NCI-H1092 treated with DMSO at 0.1 percent for 48 hours (cell line): ENCODE data around the gene CAMKK1.

ENCODE experiments used
- DNase-seq: peaks from one replicate; lab custom pipeline; 2025; lab: John Stamatoyannopoulos, UW

CAMKK1 gene

DNA sequence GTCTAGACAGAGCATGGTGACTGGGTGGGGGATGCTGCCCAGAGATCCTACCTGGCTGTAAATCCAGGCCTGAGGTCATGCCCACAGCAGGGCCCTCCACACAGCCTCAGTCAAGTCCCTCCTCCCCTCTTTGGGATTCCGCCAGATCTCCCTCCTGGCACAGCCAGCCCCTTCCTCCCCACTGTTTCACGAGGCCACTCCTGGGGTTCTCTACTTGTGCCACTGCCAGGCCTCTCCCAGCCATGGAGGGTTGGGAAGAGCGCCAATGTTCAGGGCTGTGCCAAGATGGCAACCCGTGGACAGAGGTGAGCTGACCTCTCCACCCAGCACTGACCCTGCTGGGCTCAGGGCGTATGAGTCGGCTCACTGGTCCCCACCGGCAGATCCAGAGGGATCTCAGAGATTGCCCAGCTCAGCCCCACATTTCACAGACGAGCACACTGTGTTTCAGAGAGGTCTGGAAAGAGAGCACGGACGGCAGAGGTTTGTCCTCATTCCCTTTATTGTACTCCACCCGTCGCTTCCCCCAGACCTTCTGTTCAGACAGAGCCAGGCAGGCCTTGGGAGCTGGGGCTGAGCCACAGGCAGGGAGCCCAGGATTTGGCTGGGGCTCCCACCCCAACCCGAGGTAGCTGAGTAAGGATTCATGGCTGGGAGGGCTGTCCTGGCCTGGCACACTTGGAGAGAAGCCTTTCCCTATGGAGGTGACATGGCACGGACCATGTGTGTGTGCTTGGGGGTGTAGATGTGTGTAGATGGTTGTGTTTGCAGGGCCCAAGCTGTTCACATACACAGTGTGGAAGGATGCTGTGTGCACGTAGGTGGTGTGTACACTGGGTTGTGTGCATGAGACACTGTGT, 3.5 kb upstream of the CAMKK1 start:
- DNase-seq: peak; percentile 42

DNA sequence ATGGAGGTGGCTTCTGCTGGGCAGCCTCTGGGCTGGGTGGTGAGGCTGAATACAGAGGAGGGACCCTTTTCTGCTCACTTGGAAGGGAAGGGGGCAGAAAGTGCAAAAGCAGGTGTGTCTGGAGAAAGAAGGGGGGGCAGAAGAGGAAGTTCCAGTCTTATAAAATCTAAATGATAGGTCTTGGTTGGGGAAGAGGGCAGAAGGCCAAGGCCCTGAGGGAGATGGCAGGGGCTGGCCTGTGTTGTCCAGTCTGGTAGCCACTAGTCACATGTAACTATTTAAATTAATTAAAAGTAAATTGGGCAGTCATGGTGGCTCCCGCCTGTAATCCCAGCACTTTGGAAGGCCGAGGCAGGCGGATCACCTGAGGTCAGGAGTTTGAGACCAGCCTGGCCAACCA, 2.5 kb upstream of the CAMKK1 start:
- DNase-seq: no peak

DNA sequence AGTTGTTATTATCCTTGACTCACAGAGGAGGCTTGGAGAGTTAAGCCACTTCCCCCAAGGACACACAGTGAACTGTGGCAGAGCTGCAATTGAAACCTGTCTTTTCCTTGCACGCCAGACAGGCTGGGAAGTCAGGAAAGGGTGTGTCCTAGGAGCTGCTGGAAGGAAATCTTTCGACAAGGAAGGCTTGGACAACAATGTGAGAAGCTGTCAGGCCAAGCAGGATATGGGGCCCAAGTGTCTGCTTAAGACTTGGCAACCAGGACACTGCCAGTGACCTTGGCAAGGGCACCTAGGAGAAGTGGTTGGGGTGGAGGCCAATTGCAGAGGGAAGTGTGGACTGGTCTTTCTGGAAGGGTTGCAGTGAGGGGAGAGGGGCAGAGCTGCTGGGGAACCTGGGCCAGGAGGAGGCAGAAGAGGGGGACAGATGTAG, 2.1 kb upstream of the CAMKK1 start:
- DNase-seq: no peak

DNA sequence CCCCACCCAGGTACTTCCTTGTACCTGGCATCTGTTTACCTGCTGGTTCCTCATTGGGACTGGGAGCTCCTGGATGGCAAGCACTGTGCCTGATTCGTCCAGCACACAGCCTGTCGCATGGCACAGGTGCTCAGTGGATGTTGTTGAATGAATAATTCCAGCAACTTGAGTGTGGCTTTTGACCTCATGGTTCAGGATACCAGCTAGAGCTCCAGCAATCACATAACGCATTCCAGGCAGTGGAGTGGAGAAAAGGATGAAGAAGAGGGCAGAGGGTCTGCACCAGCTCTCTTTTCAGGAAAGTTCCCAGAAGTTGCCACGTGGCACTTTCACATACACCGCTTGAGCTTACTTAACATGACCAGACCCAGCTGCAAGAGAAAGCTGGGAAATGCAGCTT, 1.3 kb upstream of the CAMKK1 start:
- DNase-seq: no peak

DNA sequence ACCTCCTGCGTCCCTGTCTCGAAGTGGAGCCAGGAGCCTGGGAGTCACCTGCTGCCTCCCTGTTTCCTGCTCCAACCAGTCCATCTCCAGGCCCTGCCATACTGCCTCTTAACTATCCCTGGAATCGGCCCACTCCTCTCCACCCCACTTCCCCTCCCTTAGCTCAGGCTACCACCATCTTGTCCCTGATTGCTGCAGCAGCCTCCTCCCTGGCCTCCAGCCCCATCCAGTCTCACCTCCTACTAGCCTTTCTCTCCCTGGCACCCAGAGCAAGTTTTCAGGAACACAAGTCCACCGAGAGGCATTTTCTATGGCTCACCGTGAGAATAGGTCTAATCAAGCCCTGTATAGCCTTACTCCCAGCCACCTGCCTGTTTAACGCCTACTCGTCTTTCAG, 865 bp upstream of the CAMKK1 start:
- no peak for DNase-seq

DNA sequence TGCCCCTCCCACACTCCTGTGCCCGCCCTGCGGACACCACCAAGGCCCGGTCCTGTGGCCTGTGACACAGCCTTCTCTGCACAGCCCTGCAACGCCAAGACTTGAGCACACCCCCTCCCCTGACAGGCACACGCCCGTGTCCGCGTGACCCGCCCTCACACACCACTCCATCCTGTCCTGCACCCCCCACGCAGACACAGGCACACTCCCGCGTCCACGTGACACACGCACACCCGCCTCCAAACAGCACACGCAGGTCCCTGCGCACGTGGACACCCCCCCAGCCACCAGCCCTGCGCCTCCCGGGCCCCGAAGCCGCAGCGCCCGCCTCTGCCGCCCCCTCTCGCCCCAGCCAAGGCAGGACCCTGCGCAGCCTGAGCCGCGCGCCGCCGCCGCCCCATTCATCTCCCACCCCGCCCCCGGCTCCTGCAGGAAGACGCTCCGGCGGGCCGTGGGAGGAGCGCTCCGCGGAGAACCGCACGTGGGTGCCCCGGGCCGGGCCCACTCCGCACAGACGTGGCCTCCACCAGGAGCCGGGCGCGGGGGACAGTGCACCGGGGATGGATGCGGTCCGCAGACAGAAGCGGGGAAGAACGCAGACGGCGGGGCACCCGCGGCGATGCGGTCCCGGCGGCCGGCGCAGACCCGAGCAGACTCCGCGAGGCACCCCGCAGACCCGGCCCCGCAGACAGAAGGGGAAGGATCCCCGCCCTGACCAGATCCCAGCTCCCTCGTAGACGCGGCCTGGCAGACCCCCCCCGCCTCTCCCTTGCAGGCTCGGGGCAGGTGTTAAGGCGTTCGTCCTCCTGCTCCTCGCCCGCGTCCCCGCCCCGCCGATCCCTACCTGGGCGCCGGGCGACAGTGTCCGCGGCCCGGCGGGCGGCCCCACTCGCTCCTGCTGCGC, 506 bp downstream of the CAMKK1 start:
- no peak for DNase-seq

DNA sequence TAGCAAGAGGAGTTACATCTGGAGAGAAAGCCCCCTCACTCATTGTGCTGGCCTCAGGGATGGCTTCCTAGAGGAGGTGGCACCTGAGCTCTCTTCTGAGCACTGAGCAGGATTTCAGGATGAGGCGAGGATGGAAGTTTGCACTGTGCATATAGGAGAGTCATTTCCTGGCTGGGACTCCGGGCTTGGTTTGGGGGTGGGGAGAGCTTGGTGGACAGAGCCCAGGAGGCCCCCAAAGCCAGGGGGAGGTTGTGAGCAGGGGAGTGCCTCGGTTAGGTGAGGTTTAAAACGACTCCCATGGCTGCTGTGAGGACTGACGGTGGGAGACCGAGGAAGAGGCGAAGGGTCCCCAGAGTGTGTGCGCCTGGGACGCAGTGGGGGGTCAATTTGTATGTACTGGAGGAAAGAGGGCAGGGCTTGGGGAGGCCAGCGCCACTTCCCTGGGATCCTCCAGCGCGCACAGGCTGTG, 1.2 kb downstream of the CAMKK1 start:
- DNase-seq: no peak

DNA sequence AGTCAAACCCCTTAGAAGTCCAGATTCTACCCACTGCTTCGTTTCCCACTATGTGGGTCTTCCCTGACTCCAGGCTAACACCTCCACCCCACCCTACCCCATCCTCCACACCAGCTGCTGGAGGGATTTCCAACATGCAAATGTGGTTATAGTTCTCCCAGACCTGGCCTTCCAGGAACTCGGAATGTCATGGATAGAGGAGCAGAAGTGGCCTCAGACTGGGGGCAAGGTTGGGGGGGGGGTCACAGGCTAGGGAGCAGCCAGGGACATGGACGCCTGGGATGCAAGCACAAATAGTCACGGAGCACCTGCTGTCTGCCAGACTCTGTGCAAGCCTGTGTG, 2.0 kb downstream of the CAMKK1 start:
- DNase-seq: peak; percentile 49

DNA sequence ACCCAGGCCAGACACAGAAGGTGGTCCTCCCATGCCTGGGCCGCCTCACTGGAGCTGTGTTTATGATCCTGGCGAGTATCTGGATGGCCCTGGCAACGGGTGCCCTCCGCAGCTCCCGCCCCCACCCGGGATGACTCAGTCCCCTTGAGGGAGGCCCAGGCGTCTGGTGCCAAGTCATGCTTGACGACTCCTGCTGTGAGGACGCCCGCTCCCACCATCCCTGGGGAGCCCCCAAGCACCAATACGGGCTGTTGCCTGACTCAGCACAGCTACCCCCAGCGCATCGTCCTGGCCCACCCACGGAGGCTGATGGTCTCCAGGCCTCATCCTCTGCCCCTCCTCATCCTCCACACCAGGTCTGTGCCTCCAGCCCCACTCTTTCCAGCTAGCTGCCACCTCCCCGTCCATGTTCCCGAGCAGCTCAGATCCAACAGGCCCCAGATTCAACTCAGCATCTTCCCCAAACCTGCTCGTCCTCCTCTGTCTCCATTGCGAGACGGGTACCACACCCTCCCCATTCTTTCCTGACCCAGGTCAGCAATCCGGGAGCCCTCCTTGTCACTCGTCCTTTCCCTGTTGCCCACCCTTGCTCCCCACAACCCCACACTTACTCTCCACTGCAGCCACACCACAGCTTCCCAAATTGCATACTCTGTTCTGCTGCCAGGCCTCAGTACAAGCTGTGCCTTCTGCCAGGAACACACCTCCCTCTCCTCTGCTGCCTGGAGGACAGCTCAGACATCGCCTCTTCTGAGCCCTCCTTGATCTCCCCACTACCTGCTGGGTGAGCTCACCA, 2.6 kb downstream of the CAMKK1 start:
- DNase-seq: peak; percentile 76

DNA sequence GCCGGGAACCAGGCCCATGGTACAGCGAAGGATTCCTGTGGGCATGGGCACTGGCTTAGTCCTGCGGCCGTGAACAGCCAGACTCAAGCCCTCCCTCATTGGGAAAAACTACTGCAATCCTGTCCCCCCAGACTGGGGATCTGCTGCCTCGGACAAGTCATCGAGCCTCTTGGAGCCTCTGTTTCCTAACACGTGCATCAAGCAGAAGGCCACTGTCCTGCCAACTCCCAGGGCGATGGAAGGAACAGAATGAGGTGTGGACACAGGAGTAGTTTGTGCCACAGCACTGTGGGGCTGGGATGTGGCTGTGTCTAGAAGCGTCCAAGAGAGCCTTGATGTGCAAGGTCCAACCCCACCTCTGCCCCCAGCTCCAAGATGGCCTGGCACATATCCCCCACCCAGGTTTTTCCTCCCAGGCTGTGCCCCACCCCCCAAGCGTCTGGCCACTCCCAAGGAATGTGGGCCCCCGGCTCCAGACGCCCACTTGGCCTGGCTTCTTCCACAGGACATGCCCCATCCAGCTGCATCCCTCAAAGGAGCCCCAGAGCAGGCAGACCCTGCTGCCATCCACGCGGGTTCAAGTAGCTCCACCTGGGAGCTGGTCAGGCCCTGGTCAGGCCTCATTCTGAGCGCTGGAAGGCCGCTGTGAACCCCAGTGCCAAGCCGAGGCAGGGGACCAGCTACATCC, 3.4 kb downstream of the CAMKK1 start:
- no peak for DNase-seq

DNA sequence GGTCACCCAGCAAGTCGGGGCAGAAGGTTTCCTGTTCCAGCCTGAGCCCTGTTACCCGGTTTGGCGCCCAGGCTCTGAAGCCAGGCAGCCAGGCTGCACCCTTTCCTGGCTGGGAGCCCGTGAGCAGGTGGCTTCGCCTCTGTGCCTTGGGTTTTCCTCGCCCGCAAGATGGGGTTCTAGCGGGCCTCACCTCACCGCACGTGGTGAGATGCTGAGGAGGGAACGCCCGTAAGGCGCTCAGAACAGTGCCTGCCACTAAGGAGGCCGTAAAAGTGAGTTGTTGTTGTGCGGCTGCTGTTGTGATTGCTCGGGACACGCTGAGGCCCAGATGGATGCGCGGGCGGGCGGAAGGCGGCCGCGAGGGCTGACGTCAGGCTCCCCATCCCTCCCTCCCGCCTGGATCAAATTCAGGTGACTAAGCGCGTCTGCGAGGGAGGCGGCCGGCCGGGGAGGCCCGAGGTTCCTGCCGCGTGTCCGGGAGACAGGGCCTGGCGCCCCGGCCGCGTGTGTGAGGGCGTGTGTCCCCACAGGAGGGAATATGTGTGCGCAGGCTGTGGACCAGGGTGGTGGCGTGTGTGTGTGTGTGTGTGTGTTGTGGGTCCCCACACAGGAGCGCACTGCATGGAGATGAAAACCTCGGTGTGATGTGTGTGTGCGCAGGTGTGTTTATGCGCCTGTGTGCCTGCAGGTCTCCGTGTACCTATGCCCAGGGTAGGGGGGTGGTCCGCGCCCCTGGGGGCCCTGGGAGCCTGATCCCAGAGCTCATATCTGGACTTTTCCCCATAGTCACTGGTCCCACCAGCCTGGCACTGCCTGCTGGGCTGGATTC, 4.3 kb downstream of the CAMKK1 start:
- peak; percentile 79 for DNase-seq

DNA sequence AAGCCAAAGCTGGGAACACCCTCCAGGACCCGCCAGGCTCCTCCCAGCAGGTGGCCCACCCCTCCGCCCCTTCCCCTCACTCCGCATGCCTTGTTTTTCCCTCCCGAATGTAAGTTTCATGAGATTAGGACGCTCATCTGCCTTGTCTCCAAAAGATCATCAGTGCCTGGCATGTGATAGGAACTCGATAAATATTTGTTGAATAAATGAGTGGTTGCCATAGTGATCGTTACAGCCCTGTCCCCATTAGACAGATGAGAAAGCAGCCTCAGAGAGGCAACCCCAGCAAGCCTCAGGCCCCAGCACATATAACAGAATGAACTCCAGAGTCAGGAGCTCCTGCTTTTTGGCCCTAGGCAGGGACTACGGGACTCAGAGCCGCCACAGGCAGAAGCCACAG, 5.0 kb downstream of the CAMKK1 start:
- no peak for DNase-seq

DNA sequence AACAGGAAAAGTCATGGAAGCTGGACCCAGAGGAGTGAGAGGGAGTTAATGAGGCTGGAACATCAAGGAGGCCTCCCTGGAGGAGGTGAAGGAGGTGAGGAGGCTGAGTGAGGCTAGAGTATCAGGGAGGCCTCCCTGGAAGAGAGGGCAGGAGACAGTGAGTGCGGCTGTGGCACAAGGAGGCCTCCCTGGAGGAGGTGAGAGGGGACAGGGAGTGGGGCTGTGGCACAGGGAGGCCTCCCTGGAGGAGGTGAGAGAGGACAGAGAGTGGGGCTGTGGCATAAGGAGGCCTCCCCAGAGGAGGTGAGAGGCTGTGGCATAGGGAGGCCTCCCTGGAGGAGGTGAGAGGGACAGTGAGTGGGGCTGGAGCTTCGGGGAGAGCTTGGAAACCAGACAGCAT, 5.5 kb downstream of the CAMKK1 start:
- DNase-seq: no peak

DNA sequence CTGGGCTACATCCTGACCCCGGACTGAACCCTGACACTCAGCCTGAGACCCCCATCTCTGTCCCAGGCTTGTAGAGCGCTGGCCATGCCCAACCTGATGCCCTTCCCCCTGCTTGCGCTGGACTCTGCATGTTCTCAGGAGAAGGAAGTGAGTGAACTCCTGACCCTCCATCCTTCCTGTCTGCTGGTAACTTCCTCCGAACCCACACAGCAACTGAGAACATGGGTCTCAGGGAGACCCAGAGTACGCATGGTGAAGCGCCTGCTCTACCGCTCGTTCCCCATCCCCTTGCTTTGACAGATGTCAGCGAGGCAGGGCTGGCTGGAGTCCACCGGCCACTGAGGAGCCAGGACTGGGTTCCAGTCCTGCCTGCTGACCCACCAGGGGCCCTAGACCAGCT, 6.1 kb downstream of the CAMKK1 start:
- DNase-seq: no peak

DNA sequence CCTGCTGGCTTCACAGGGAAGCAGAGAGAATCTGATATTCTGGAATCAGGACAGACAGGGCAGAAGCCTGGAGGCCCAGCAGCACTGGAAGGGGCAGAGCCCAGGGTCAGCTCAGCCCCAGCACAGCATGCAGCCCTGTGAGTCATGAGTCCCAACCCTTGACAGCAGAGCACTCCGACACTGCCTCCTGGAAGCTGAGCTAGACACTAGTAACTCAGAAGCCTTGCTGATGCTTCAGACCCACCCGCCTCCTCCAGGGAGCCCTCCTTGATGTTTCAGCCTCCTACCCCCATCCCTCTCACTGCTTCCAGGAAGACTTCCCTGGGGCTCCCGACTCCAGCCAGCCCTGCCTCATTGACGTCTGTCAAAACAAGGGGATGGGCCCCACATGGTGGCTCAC, 6.9 kb downstream of the CAMKK1 start:
- DNase-seq: no peak

DNA sequence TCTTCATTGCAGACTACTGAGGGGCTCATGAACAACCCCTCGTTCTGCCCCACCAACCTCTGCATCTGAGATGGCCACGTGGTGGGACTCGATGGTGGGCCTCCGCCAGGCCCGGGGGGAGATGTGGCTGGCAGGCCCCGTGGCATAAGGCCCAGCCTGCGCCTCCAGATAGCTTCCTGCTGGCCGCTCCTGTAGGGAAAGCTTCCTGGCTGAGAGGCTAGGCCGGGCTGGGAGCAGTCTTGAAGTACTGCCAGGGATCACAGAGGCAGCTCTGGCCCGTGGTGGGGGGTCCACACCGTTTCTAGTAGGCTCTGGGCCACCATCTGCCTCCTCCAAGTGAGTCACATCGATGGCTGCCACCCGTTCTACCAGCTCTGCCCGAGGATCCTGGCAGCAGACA, 7.6 kb downstream of the CAMKK1 start:
- DNase-seq: no peak

DNA sequence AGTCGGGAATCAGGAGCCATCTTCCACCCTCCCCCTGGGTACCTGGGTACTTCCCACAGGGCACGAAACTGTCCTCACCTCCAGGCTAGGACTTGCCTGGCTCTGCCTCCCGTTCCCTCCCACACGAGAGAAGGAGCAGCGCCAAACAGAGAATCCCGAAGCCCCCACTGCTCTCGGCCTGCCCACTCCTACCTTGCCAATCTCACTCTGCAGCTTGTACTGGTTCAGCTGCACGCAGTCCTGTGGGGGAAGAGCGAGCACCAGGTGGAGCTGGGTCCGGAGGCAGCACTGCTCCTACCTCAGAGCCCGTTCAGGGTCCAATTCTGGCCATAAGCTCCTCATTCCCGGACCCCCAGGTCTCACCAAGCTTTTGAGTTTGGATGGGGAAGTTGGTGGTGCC, 8.7 kb downstream of the CAMKK1 start:
- DNase-seq: no peak

DNA sequence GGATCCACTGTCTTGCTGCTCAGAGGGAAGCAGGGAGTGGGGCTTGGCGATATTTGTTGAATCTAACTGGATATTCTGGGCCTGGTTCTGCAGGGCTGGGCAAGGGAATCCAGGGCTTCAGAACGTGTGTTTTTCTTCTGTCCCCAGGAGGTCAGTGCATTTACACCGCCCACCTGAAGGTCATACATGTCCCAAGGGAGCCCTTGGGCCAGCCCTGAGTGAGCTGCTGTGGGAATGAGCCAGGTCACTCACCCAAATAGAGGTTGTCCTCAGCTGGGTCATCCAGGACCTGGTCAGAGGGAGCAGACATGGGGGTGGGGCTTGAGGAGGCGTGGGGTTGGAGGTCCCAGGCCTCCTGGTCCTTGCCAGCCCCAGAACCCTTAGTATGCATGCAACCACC, 10.6 kb downstream of the CAMKK1 start:
- no peak for DNase-seq

DNA sequence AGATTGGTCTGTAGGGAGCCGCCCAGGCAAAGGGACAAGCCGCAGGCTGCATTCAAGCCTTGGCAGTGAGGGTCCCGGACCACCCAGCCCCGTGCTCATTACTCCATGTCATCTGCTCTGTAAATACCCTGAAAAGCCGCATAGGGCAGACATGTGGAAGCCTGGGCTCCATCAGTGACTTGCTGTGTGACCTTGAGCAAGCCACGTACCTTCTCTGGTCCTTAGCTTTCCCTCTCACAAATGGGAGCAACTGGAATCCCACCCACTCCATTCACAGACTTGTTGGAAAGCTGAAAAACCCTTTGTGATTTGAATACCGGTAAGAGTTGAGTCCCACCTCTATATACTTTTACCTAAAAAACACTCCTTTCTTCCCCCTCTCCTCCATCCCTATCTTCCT, 11.9 kb downstream of the CAMKK1 start:
- DNase-seq: no peak

DNA sequence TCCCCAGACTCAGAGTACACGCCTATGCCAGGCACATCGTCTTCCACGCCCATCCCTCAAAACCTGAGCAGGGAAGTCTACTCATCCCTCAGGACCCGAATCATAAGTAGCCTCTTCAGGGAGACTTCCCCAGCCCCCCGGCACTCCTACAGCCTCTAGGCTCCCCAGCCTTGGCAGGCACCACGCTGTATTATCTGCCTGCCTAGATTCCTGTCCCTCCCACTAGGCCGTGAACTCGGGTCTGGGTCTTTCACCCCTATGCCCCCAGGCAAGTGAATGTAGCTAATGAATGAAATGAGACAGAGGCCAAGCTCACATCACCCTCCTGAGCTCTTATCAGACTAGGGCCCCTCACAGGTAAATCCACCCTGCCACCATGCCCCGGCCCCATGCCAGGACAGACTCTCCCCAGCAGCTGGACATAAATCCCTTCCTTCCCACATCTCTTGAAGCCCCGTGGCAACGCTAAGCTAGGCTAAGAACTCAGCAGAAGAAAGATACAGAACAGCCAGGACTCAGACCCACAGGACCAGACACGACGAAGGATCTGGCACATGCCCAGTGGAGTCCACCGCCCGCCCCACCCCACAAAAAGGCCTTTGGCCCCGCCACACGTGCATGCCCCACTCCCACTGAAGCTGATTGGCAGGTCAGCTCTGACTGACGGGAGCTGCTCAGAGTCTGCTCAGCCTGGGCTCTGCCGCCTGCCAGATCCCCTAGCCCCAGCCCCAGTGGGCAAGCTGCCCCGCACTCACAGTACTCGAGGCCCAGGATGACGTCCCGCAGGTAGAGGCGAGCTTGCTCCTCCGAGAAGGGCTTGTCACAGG, 13.0 kb downstream of the CAMKK1 start:
- DNase-seq: no peak
